ENCODE results near the gene OPA3. TPM values are rescaled to one million over a fixed set of nuclear protein-coding genes. Genes with fewer than 3 reads are reported as not detected.

Gene OPA3
- total and polyA plus RNA-seq, 2 donors (not counting 1 experiment from before 2014, with no cell fraction given) = 7.3 to 11.2 TPM

GRCh38 chr19:45598267-45599001, 13.8 kb upstream of the OPA3 start:
- Mint-ChIP-seq H3K9me3 (ENCODE audit: insufficient read depth) (no peaks in the 10 kb centered on the region), H3K4me1 (peaks cover 39% of the 10 kb centered on the region), H3K4me3 (peak overlapping the region; percentile 68), H3K27me3 (peaks cover 74% of the 10 kb centered on the region), H3K27ac (no peak overlapping the region)
- Histone ChIP-seq H3K27ac (ENCODE audit: low read length in 2 of 2) (no peak overlapping the region), H3K27me3 (replicated peaks in 1 of 4; ENCODE audit: control extremely low read depth in 1 of 4, control insufficient read depth in 3 of 4, insufficient read depth in 4 of 4, low read length in 3 of 4) (peaks cover 0 to 75% (median 46%) of the 10 kb centered on the region in 4 experiments), H3K4me1 (ENCODE audit: control insufficient read depth in 2 of 2, insufficient read depth in 2 of 2, low read length in 2 of 2) (peaks cover 29 to 51% of the 10 kb centered on the region in 2 donors), H3K9ac (ENCODE audit: low read length) (peak overlapping the region; percentile 20), H4K20me1 (ENCODE audit: control insufficient read depth, insufficient read depth, low read length, poor library complexity, severe bottlenecking) (no peaks in the 10 kb centered on the region), H3K79me2 (ENCODE audit: control insufficient read depth, insufficient read depth, low read length) (no peaks in the 10 kb centered on the region), H3K9me3 (ENCODE audit: control extremely low read depth in 1 of 3, control insufficient read depth in 2 of 3, insufficient read depth in 1 of 3, low read length in 2 of 3) (peaks cover 0 to 14% (median 0%) of the 10 kb centered on the region in 3 donors), H3K4me3 (ENCODE audit: control extremely low read depth in 1 of 5, extremely low read depth in 1 of 5, insufficient read depth in 1 of 5, low read depth in 2 of 5, low read length in 4 of 5) (peak overlapping the region in 2 of 5 experiments; percentile 0 to 7), H3K4me2 (replicated peaks; ENCODE audit: low read depth, low read length, poor library complexity, severe bottlenecking) (peak overlapping the region; percentile 56), H2AFZ (ENCODE audit: insufficient read depth, low read depth, low read length, poor library complexity, severe bottlenecking) (peak overlapping the region; percentile 36), H3K36me3 (replicated peaks in 1 of 2; ENCODE audit: control extremely low read depth in 1 of 2, control insufficient read depth in 1 of 2, extremely low read depth in 1 of 2, insufficient read depth in 2 of 2, low read length in 1 of 2) (no peaks in the 10 kb centered on the region)
- ChIA-PET POLR2A (interaction anchor here (0.5 kb wide), 1 partner anchor 107 kb away, joined by 4 read pairs; no protein-coding TSS in a partner anchor), CTCF (interaction anchor here (0.9 to 1.6 kb wide), 4 partner anchors 33 to 120 kb away, joined by 3 to 5 read pairs (median 4); no protein-coding TSS in a partner anchor)
- DNase-seq (peak; percentile 56), ATAC-seq (ENCODE audit: low read depth) (peak; percentile 36)
- TF ChIP-seq EZH2 (IDR thresholded peaks at IDR 0.05; ENCODE audit: borderline replicate concordance, insufficient read depth, low read depth, low read length, poor library complexity, severe bottlenecking) (no peak), CTCF (IDR thresholded peaks at IDR 0.05) (no peak)
- 3% methylated on average over 16 of the region's 22 CpGs for WGBS (ENCODE audit: insufficient coverage)
- intact Hi-C loops (cut with micrococcal nuclease) = no loop called here

Data from B cell (primary cell).